Esophagus muscularis mucosa (tissue), 4 donors: Measurements from ENCODE around the gene RAD51B.

Experiments
- CTCF ChIP-seq, 3 experiments: fragments of 200-600 bp in 2 of 3; fragments of 450-650 bp in 1 of 3; sonication (generic) in 2 of 3; IDR thresholded peaks; one replicate each; pipeline ENCODE4 v1.5.1; 2017 to 2019; ENCODE audit warnings: antibody characterized with exemption in 3 of 3, mild to moderate bottlenecking in 2 of 3, moderate library complexity in 1 of 3
- EP300 ChIP-seq: sonication (generic); formaldehyde crosslinking; IDR thresholded peaks from one replicate; pipeline ENCODE4 v1.6.1; 2017; ENCODE audit warnings: antibody characterized with exemption
- POLR2A ChIP-seq: fragments of 450-650 bp; IDR thresholded peaks from one replicate; pipeline ENCODE4 v1.6.1; 2017; ENCODE audit warnings: antibody characterized with exemption, moderate library complexity, mild to moderate bottlenecking, low read depth

GRCh38 chr14:68192935-68193334 lies 373.4 kb downstream of the RAD51B start:
- TF ChIP-seq EP300 (no peak), POLR2A (no peak), CTCF (IDR thresholded peaks at IDR 0.05) (no peak)
